Parathyroid adenoma (tissue), 2 donors: Measurements from ENCODE around the gene HOXB3.
A peak's percentile ranks its signal among the peaks of the same experiment; 100 is the strongest.
"Not testable (repeated sequence)": the region's sequence is repeated elsewhere in the genome, so short reads cannot be mapped to it uniquely, and the experiment has no call there.

Source experiments
- H2AFZ ChIP-seq: fragments of 300-600 bp; sonication (generic); one replicate; pipeline ENCODE4 v1.7.0; 2017; ENCODE audit warnings: antibody characterized with exemption, mild to moderate bottlenecking
- H3K27ac ChIP-seq: fragments of 300-600 bp; sonication (generic); one replicate; pipeline ENCODE4 v1.7.0; 2017
- H3K27me3 ChIP-seq: fragments of 300-600 bp; sonication (generic); one replicate; pipeline ENCODE4 v1.7.0; 2017; ENCODE audit warnings: low read length; ENCODE audit not compliant: control insufficient read depth, insufficient read depth
- H3K36me3 ChIP-seq: fragments of 300-600 bp; sonication (generic); one replicate; pipeline ENCODE4 v1.7.0; 2017; ENCODE audit warnings: low read length; ENCODE audit not compliant: control insufficient read depth, insufficient read depth
- H3K4me1 ChIP-seq: fragments of 300-600 bp; sonication (generic); one replicate; pipeline ENCODE4 v1.7.0; 2017; ENCODE audit warnings: control low read depth
- H3K4me2 ChIP-seq: fragments of 300-600 bp; sonication (generic); one replicate; pipeline ENCODE4 v1.7.0; 2017; ENCODE audit warnings: low read length
- H3K4me3 ChIP-seq: fragments of 300-600 bp; sonication (generic); one replicate; pipeline ENCODE4 v1.7.0; 2017; ENCODE audit warnings: low read depth, low read length
- H3K79me2 ChIP-seq: fragments of 300-600 bp; sonication (generic); one replicate; pipeline ENCODE4 v1.7.0; 2017; ENCODE audit warnings: control low read depth
- H3K9ac ChIP-seq: fragments of 300-600 bp; sonication (generic); one replicate; pipeline ENCODE4 v1.7.0; 2017; ENCODE audit warnings: mild to moderate bottlenecking
- H3K9me3 ChIP-seq: fragments of 300-600 bp; sonication (generic); one replicate; pipeline ENCODE4 v1.7.0; 2017; ENCODE audit warnings: low read length; ENCODE audit not compliant: control insufficient read depth
- TF ChIP-seq, protein P1 (sequence below): fragments of 300-600 bp; sonication (generic); IDR thresholded peaks from one replicate; pipeline ENCODE4 v1.7.0; 2017; ENCODE audit warnings: antibody characterized with exemption, mild to moderate bottlenecking
- donor health status: primary hyperparathyroidism.

Gene HOXB3

DNA sequence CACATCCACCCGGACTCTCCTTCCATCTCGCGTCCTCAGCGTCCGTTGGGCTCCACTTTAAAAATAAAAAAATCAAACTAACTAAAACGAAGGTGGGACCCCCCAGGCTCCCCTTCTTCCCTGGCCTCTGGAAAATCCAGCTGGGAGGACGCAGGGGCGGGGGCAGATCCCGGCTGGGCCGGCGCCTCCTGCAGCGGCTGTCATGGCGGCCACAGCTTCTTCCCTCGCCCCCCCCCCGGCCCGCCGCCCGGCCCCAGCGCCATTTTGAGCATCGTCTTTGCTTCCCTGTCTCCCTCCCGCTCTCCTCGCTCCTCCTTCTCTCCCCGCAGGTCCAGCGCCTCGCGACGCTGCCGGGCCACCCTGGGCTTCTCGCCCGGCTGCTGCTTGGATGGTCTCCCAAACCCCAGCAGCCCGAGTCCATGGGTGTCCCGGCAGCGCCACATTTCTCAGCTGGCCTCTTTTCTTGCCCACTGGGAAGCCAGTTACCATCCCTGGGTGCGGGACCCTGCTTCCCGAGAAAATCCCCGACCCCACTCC, 48.4 kb downstream of the HOXB3 start:
- H3K9ac ChIP-seq = no peak overlapping the region
- peak overlapping the region; percentile 65 for H3K4me2 ChIP-seq
- H3K4me3 ChIP-seq = peak overlapping the region; percentile 97
- H2AFZ ChIP-seq = peak overlapping the region; percentile 16
- no peaks in the 10 kb centered on the region for H3K9me3 ChIP-seq
- no peaks in the 10 kb centered on the region for H3K27me3 ChIP-seq
- H3K79me2 ChIP-seq = no peaks in the 10 kb centered on the region
- TF ChIP-seq, protein P1, sequence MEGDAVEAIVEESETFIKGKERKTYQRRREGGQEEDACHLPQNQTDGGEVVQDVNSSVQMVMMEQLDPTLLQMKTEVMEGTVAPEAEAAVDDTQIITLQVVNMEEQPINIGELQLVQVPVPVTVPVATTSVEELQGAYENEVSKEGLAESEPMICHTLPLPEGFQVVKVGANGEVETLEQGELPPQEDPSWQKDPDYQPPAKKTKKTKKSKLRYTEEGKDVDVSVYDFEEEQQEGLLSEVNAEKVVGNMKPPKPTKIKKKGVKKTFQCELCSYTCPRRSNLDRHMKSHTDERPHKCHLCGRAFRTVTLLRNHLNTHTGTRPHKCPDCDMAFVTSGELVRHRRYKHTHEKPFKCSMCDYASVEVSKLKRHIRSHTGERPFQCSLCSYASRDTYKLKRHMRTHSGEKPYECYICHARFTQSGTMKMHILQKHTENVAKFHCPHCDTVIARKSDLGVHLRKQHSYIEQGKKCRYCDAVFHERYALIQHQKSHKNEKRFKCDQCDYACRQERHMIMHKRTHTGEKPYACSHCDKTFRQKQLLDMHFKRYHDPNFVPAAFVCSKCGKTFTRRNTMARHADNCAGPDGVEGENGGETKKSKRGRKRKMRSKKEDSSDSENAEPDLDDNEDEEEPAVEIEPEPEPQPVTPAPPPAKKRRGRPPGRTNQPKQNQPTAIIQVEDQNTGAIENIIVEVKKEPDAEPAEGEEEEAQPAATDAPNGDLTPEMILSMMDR = no peak
- no peaks in the 10 kb centered on the region for H3K4me1 ChIP-seq
- H3K36me3 ChIP-seq = no peaks in the 10 kb centered on the region
- peak overlapping the region; percentile 58 for H3K27ac ChIP-seq

- Histone ChIP-seq H3K36me3 (no peaks in the 10 kb centered on the region), H2AFZ (peak overlapping the region; percentile 16), H3K4me3 (peak overlapping the region; percentile 97), H3K4me2 (peak overlapping the region; percentile 65), H3K9ac (no peak overlapping the region), H3K79me2 (no peaks in the 10 kb centered on the region), H3K4me1 (no peaks in the 10 kb centered on the region), H3K27me3 (no peaks in the 10 kb centered on the region), H3K9me3 (no peaks in the 10 kb centered on the region), H3K27ac (peak overlapping the region; percentile 58)
- TF ChIP-seq, protein P1 = no peak
Observed at GRCh38 chr17:48541036-48541576, 48.9 kb downstream of the HOXB3 start.

- H3K27ac ChIP-seq = no peak overlapping the region
- no peaks in the 10 kb centered on the region for H3K27me3 ChIP-seq
- TF ChIP-seq, protein P1 = no peak
Observed at GRCh38 chr17:48540213-48540612, 49.8 kb downstream of the HOXB3 start.

GRCh38 chr17:48539177-48539576, 50.9 kb downstream of the HOXB3 start:
- no peaks in the 10 kb centered on the region for H3K4me1 ChIP-seq
- H3K4me3 ChIP-seq = no peak overlapping the region
- no peaks in the 10 kb centered on the region for H3K27me3 ChIP-seq
- H3K4me2 ChIP-seq = no peak overlapping the region
- no peak overlapping the region for H2AFZ ChIP-seq
- no peaks in the 10 kb centered on the region for H3K36me3 ChIP-seq
- no peak overlapping the region for H3K9ac ChIP-seq
- no peaks in the 10 kb centered on the region for H3K79me2 ChIP-seq
- H3K9me3 ChIP-seq = no peaks in the 10 kb centered on the region
- H3K27ac ChIP-seq = no peak overlapping the region
- TF ChIP-seq, protein P1 = no peak

More at GRCh38 chr17:48540213-48540612, 49.8 kb downstream of the HOXB3 start:
- Histone ChIP-seq H3K9me3 (no peaks in the 10 kb centered on the region), H3K79me2 (no peaks in the 10 kb centered on the region), H3K36me3 (no peaks in the 10 kb centered on the region), H3K9ac (no peak overlapping the region), H2AFZ (no peak overlapping the region), H3K4me3 (no peak overlapping the region), H3K4me1 (no peaks in the 10 kb centered on the region), H3K4me2 (no peak overlapping the region)

- no peaks in the 10 kb centered on the region for H3K27me3 ChIP-seq
- no peak overlapping the region for H3K4me3 ChIP-seq
- no peak overlapping the region for H3K27ac ChIP-seq
- H3K4me2 ChIP-seq = no peak overlapping the region
- no peak overlapping the region for H2AFZ ChIP-seq
- H3K4me1 ChIP-seq = no peaks in the 10 kb centered on the region
- TF ChIP-seq, protein P1 = no peak
- H3K9ac ChIP-seq = no peak overlapping the region
- H3K79me2 ChIP-seq = no peaks in the 10 kb centered on the region
- H3K9me3 ChIP-seq = no peaks in the 10 kb centered on the region
- no peaks in the 10 kb centered on the region for H3K36me3 ChIP-seq
Observed at GRCh38 chr17:48537316-48537715, 52.7 kb downstream of the HOXB3 start.

GRCh38 chr17:48535793-48536559, 54.1 kb downstream of the HOXB3 start:
- not testable (repeated sequence) for H3K9me3 ChIP-seq, H3K4me3 ChIP-seq, H3K27ac ChIP-seq, H3K36me3 ChIP-seq, H3K4me2 ChIP-seq, H3K79me2 ChIP-seq, H3K4me1 ChIP-seq, H2AFZ ChIP-seq, H3K27me3 ChIP-seq, H3K9ac ChIP-seq
